GM12864 (cell line): Measurements from ENCODE around the gene KLK15.

Source experiments
- DNase-seq: peaks from one replicate; pipeline ENCODE4 v3.0.0-alpha.2; 2011; ENCODE audit warnings: low read depth
- H3K4me3 ChIP-seq: 2 replicates; pipeline ENCODE4 v1.5.1; 2011; ENCODE audit warnings: mild to moderate bottlenecking, low read depth, low read length, control low read depth
- CTCF ChIP-seq: IDR thresholded peaks from 2 replicates; pipeline ENCODE4 v1.5.1; 2011; ENCODE audit warnings: low read depth, mild to moderate bottlenecking, moderate library complexity, low read length, control low read depth, inconsistent platforms; ENCODE audit errors: missing control alignments

The KLK15 gene

GRCh38 chr19:50833117-50833801 is at the start of gene KLK15:
TSS of gene KLK15 (minus strand) at chr19:50833574. CDS start at chr19:50831492, 2,082 bp downstream.
- no peak for DNase-seq
- TF ChIP-seq CTCF = no peak
- H3K4me3 ChIP-seq = no peak within 1 kb of the TSS

DNA sequence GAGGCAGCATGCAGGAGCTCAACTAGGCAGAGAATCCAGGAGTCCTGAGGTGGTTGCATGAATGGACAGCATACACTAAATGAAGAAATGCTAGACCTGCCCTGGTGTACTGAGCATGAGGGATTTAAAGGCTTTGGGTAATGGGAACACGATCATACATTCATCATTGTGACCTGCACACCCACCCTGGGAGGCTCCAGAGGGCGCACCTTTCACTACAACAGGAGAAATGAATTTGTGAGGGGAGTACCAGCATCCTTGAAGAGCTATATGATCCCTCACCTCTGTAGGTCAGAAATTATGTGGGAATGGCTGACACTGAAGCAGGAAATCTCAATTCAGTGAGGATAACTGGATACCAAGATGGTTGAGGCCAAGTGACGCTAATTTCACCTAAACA is 48.8 kb upstream of the KLK15 start:
- DNase-seq = no peak
- no peak for TF ChIP-seq CTCF
- H3K4me3 ChIP-seq = no peak overlapping the region

DNA sequence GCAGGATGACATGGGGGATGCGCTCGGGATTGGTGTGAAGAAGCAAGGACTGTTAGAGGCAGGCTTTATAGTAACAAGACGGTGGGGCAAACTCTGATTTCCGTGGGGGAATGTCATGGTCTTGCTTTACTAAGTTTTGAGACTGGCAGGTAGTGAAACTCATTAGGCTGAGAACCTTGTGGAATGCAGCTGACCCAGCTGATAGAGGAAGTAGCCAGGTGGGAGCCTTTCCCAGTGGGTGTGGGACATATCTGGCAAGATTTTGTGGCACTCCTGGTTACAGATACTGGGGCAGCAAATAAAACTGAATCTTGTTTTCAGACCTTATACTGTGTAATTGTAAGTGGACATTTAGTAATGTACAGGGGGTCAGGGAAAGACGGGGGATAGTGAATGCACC is 46.9 kb upstream of the KLK15 start:
- no peak overlapping the region for H3K4me3 ChIP-seq
- DNase-seq = no peak
- no peak for TF ChIP-seq CTCF

- no peak for DNase-seq
- no peak for TF ChIP-seq CTCF
- H3K4me3 ChIP-seq = no peak overlapping the region
Measured at GRCh38 chr19:50878851-50879250, 45.5 kb upstream of the KLK15 start.

DNA sequence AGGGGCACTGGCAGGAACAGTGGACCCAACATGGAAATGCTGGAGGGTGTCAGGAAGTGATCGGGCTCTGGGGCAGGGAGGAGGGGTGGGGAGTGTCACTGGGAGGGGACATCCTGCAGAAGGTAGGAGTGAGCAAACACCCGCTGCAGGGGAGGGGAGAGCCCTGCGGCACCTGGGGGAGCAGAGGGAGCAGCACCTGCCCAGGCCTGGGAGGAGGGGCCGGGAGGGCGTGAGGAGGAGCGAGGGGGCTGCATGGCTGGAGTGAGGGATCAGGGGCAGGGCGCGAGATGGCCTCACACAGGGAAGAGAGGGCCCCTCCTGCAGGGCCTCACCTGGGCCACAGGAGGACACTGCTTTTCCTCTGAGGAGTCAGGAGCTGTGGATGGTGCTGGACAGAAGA is 44.0 kb upstream of the KLK15 start:
- TF ChIP-seq CTCF = no peak
- DNase-seq = no peak
- H3K4me3 ChIP-seq = no peak overlapping the region

- no peak for DNase-seq
- no peak overlapping the region for H3K4me3 ChIP-seq
Measured at GRCh38 chr19:50876456-50876855, 43.1 kb upstream of the KLK15 start.

More at GRCh38 chr19:50876456-50876855, 43.1 kb upstream of the KLK15 start:
- TF ChIP-seq CTCF = no peak
